Fibroblast of skin of left quadriceps (primary cell): ENCODE data around the gene FAM3D.
"Not testable (repeated sequence)": the region's sequence is repeated elsewhere in the genome, so short reads cannot be mapped to it uniquely, and the experiment has no call there.

Experiments
- DNase-seq, 2 experiments: peaks; one replicate each; pipeline ENCODE4 v3.0.0-alpha.2; 2013; ENCODE audit warnings: low read depth in 2 of 2

FAM3D gene

DNA sequence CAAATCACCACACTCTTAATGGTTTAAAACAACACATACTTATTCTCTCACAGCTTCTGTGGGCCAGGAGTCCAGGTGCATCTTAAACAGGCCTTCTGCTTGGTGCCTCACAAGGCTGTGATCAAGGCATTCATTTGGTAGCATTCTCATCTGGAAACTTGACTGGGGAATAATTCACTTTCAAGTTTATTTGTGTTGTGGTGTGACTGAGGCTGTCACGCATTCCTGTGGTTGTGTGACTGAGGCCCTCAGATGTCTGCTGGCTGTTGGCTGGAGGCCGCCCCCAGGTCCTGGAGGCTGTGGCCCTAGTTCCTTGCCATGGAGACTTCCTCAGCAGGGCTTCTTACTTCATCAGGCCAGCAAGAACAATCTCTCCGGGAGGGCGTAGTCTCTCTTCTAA is 16.9 kb upstream of the FAM3D start:
- DNase-seq = no peak

DNA sequence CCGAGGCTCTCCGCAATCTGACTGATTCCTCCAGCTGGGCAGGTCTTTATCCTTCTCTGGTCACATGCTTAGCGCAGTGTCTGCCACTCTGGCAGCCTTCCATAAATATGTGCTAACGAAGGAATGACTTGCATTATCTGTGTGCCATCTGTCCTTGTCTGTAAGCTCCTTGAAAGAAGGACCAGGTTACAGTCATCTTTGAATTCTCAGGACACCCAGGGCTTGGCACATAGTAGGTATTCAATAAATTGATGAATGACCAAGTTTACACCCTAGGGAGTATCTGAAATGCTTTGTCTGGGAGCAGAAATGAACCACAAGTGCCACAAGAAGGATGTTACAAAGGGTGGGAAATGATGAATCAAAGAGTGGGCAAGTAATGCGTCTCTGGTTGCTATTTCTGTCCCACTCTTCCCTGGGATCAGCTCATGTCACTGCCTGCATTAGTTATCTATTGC is 16.5 kb upstream of the FAM3D start:
- no peak for DNase-seq

GRCh38 chr3:58681863-58682262 is 15.3 kb upstream of the FAM3D start:
- no peak for DNase-seq

DNA sequence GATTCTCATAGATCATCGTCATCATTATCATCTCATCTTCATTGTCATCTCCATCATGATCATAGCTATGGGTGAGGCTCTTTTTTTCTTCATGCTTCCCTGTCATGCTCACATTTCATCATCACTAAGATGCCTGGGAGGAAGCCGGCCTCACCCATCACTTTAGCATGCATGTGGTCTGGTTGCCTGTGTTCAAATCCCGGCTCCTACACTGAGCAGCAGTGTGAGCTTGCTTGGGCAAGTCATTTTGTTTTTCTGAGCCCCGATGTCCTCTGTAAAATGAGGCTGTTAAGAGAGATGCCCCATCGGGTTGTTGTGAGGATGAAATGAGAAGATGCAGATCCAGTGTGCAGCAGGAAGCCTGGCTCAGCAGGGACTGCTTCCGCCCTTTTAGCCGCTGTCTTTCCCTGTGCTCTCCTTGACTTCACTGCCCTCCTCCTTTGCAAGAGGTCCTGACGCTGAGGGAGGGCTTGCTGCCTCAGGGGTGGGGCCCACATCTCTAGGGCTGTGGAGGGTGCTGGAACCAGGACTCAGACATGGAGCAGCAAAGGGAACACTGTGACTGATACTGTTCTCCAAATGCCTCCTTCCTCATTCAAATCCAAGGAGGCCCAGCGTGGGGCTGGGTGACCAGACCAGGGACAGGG is 14.4 kb upstream of the FAM3D start:
- no peak for DNase-seq

- DNase-seq = no peak
Observed at GRCh38 chr3:58679974-58680666, 13.5 kb upstream of the FAM3D start.

DNA sequence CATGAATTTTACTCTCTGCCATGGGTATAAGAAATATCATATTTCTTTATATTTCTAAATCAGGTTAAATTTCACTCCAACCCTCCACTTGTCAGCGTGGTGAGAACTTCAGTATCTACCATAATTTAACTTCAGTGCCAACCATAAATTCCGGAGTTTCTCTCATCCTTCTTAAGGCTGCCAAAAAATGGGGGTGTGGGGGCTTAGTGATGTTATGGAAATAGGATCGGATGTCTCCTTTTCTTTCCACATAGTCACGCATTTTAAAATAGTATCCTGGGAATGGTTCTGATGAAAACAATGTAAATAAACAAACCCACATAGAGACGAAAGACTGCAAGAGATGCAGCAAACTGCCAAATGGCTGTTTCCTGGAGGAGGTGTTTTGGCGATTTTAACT is 12.9 kb upstream of the FAM3D start:
- DNase-seq = no peak

GRCh38 chr3:58678177-58678970 is 11.8 kb upstream of the FAM3D start:
- not testable (repeated sequence) for DNase-seq

- DNase-seq = no peak
Observed at GRCh38 chr3:58672880-58673279, 6.3 kb upstream of the FAM3D start.

- DNase-seq = no peak
Observed at GRCh38 chr3:58672451-58672850, 5.9 kb upstream of the FAM3D start.

- DNase-seq = no peak
Observed at GRCh38 chr3:58670506-58671135, 4.0 kb upstream of the FAM3D start.

- no peak for DNase-seq
Observed at GRCh38 chr3:58668247-58668646, 1.7 kb upstream of the FAM3D start.

DNA sequence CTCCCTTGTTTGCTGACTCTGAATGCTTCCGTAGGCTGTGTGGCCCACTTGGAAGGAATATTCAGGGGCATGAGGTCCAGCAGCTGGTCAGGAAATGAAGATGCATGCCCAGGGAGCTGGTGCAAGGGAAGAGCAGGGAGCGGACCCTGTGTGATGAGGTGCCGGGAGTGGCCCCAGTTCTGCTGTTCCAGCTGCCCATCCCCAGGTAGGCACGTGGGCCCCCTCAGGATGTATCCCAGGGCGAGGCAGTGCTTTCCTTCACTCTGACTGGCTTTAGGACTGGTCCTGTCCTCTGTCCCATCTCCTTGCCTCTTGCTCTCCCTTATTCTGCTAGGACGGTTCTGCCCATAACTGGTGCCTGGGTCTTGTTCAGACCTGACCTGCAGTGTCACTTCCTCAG is 1.1 kb upstream of the FAM3D start:
- no peak for DNase-seq

DNA sequence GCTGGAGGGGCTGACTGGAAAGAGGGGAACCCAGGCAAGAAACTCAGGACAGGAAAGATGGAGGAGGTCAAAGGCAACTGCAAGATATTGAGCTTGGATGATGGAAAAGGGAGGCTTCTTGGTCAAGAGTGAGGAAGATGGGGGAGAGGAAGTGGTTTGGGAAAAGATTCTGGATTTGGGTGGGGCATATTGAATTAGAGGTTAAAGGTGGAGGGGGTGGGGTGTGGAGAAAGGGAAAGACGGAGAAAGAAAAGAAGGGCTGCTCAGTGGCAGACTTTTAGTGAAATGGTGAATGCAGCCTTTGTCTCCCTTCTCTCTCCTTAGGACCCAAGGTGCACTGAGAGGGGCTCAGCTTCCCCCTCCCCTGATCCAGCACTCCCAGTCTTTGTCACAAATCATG is 655 bp upstream of the FAM3D start:
- no peak for DNase-seq

GRCh38 chr3:58665405-58665804 is 1.2 kb downstream of the FAM3D start:
- no peak for DNase-seq

DNA sequence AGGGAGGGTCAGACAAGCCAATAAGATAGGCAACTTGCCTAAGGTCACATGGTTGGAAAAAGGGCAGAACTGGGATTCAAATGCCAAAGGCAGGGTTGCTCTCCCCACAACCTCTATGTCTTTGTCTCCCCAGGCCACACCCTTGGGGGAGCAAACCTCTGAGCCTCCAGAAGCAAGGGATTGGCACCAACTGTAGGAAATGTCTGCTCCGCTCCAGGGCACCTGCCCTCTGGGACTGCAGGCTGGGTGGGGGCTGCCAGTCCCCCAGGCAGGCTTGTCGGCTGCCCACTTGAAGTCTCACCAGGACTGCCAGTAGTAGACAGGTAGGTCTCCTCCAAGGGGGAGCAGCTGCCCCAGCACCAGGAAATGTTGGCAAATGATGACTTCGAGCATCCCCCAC is 2.0 kb downstream of the FAM3D start:
- DNase-seq = no peak

DNA sequence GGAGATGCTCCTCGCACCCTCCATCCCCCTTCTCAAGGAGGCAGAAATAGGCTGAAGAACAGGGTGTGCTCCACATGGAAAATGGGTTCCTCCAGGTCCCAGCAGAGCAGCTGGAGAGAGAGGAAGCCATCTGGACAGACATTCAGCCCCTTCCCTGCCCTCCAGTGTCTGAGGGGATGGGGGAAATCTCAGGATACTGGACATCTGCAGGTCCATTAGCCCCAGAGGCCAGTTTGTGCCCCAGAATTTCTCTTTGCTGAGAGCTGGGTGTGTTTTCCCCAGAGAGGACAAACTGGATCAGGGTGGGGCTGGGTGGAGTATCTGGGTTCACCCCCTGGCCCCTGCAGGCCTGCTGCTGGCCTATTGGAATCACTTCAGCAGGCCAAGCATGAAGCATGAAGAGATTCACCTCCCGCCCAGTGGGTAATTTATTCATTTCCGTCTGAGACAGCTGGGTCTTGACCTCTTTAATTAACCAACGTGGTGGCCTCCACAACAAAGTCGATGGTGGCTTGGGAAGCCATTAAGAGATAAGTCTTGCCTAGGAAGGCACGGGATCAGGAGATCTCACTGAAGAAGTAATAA is 4.6 kb downstream of the FAM3D start:
- DNase-seq = no peak

DNA sequence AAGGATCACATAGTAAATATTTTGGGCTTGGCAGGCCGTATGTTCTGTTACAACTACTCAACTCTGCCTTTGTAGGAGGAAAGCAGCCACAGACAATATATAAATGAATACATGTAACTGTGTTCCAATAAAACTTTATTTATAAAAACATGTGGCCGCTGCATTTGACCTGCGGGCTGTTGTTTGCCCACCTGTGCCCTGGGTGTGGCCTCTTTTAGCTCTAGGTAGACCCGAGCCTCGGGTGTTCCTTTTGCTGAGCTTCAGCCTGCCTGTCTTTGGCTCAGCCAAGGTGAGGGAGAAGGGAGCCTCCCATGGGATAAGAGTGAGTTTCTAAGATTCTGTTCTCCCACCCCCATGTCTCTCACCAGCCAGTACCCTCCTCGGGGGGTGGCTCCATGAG is 5.6 kb downstream of the FAM3D start:
- DNase-seq = no peak

DNA sequence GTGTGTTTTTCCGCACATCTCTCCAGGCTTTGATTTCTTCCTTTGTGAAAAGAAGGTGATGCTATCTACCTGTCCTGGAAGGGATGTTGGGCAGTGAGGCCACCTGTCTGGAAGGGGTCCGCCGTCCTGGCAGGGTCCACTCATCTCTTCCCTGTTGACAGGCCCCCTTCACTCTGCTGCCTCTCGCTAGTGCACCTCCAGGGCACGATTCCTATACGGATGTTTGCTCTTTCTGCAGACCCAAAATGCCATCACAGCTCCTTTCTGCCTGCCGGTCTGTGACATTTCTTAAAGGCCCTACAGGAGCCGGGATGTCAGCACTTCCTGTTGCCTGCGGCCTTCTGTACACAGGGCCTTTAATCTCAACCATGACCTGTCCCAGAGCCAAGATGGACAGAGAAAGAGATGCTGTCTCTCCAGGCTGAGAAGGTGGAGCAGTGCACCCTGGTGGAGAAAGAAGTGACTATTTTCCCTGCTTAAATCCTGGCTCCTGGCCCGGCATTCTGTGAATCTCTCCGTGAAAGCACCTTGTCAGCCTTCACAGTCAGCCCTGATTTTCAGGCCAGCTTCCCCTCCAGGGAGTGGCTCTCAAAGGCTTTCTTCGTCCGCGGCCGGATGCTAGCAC is 7.4 kb downstream of the FAM3D start:
- DNase-seq = peak in 1 of 2 experiments; percentile 5

GRCh38 chr3:58658508-58658907 is 8.1 kb downstream of the FAM3D start:
- DNase-seq = no peak

DNA sequence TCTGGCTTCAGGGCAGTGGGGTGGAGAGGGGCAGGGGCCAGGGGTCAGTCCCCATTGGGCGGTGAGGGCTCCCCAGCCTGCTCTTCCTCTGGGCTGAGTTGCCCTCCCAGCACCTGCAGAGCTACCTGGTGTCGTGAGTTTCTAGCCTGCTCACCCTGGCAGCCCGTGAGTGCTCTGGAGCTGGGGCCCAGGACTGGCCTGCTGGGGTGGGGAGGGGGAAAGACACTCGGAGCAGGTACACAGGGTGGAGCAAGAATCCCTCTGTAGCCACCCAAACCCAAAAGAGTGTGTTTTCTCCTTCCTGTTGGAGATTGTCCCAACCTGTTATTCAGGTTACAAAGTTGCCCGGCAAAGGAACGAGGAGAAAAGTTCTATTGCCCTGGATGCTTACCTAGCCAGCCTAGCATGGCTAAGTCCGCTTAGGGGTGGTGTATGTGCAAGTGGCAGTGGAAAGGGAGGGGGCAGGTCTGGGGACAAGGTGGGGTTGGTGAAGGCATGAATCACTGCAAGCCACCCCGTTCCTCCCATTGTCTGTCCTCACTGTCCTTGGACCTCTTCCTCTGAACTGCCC is 8.9 kb downstream of the FAM3D start:
- DNase-seq = no peak

GRCh38 chr3:58657036-58657520 is 9.5 kb downstream of the FAM3D start:
- no peak for DNase-seq
